Activated gamma-delta T cell treated with Interleukin-2 at 50 U/mL for 16 hours (primary cell): ENCODE results near the gene OSBPL6.
"Not testable (repeated sequence)": the region's sequence is repeated elsewhere in the genome, so short reads cannot be mapped to it uniquely, and the experiment has no call there.

Experiments used
- DNase-seq: peaks from one replicate; pipeline ENCODE4 v3.0.0-alpha.2; 2020

OSBPL6 gene

DNA sequence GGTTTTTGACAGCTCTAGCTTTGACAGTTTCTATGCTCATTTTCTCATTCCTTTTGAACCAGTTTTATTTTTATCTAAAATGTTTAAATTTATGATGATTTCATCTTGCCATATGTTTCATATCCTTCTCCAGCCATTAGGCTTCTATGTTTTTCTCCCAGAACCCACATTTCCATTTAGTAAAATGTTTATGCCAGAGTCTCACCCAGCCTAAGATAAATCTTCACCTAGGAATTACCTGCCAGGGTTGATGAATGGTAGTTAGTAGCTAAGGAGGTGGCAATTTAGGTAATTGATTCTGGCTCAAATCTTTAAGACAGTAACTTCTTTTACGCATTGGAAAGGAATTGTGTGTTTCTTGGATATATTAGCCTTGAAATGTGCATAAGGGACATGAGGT is 173.0 kb downstream of the OSBPL6 start:
- no peak for DNase-seq

DNA sequence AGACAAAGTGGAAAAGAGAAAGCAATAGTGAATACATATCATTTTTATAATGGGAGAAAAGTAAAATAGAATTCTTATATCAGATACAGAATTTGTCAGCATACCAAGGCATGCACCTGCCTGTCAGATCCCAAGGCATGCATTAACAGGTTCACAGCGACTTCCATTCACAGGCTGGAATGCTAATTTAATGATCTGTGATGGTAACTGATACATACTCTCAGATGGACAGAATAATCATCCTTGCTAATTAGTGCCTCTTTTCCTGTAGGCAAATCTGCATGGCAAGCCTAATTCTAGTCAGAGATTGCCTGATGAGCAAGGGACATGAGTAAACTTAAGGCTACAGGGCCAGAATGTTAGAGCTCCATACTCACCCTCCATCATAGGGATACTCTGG is 180.6 kb downstream of the OSBPL6 start:
- DNase-seq, result no peak

DNA sequence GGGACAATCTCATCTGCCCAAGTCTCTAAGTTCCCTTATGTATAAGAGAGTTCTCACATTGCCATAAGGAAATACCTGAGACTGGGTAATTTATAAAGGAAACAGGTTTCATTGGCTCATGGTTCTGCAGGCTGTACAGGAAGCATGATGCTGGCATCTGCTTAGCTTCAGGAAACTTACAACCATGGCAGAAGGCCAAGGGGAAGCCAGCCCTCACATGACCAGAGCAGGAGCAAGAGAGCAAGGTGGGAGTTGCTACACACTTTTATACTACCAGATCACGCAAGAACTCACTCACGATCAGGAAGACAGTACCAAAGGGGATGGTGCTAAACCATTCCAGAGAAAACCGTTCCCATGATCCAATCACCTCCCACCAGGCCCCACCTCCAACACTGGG is 182.7 kb downstream of the OSBPL6 start:
- DNase-seq, result no peak

DNA sequence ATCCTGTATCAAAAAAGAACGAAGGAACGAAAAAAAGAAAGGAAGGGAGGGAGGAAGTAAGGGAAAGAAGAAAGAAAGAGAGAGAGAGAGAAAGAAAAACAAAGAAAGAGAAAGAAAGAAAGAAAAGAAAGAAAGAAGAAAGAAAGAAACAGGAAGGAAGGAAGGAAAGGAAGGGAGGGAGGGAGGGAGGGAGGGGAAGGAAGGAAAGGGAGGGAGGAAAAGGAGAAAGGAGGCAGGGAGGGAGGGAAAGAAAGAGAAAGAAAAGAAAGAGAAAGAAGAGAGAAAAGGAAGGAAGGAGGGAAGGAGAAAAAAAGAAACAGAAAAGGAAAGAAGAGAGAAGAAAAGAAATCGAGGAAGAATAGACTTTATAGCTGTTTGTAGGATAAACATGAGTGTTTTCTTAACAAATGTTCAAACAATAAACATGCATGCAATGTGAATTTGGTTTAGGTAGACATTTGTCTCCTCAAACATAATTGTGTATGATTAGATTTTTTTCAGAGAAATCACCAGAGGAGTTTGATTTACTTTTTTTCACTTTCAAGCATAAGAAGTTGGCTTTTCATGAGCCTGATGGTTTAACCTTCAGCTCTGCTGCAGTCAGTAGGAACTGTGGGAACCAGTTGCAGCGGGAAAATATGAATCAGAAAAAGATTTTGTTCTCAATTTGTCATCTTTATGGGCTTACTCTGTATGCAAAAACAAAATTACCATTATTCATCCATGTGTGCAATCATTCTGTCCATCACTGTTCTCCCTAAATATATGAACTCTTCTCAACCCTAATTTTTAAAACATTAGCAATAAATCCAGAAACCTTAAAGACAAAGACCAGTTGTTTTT is 185.1 kb downstream of the OSBPL6 start:
- no peak for DNase-seq

DNA sequence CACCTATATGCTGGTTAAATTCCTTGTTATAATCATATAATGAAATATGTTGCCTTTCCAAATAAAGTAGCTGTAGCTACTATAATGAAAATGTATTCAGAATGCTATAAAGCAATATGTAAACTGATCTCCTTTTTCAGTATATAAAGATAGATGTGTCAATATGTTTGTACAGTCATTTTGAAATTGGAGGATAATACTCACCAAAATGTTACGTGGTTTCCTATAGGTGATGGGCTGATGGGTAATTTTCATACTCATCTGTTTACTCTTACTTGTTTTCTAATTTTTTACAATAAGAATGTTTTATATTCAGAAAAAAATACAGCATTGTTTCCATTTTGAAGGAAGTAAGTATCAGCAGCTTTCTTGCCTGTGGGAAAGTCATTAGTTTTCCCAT is 186.5 kb downstream of the OSBPL6 start:
- DNase-seq, result no peak

DNA sequence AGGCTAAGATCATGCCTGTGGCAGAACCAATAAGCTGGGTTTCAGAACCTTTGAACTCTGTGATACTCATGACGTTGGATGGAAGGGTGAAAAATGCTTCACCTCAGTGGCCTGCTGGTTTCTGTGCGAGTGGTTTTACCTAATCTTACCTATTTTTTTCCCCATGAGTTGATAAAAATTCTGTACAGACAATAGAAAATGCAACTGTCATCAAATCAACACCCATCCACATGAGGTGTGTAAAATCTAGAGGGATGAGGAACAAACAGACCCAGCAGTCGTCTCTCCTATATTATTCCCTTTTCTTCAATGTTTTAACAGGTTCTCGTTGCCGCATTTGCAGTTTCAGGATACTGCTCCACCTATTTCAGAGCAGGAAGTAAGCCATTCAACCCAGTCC is 189.4 kb downstream of the OSBPL6 start:
- no peak for DNase-seq

DNA sequence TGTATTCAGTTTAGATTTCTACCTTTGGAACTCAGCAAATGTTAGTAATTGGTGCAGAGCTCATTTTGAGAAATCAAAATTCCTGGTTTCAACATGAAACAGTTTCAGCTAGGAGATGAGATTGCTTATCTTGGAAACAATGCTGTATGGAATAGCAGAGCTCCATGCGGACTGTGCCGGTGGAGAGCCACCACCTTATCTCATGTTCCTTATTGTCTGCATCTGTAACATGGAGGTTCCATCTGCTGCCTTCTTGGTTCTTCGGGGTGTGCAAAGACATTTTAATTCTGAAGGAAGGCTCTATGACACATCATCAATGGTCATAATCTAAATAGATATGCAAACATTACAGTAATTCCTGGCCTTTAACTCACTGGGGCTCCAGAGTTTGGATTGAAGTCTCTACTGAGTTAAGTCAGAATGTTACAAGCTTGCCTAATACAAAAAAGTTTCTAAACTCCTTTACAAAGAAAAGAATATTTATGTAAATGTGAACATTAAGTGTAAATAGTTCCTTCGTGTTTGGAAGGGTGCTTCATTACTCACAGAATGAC is 191.4 kb downstream of the OSBPL6 start:
- DNase-seq, result no peak

DNA sequence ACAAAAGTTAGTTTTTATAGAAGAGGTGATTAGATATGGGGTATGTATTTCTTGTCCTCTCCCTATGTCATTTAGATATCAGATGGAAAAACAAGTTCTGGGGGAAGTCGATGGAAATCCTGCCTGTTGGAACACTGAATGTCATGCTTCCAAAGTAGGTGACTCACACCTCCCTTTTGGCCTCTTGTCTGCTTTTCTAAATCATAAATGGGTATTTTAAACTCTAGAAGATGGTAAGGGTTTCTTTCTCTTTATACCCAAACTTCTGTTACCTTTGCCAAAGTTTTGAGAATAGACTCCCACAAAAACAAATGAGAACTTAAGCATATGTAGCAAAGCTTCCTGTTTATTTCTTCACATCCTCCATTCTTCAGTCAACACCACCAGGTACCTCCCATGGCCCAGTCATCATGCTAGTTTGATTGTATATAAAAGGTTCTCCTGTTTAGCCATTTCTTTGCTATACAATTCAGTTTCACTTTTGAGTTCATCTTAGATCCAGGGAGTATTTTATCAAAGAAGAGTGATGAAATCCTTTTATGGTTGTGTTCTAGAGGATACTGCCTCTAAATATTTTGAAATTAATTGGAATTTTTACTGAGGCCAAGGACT is 192.8 kb downstream of the OSBPL6 start:
- no peak for DNase-seq

DNA sequence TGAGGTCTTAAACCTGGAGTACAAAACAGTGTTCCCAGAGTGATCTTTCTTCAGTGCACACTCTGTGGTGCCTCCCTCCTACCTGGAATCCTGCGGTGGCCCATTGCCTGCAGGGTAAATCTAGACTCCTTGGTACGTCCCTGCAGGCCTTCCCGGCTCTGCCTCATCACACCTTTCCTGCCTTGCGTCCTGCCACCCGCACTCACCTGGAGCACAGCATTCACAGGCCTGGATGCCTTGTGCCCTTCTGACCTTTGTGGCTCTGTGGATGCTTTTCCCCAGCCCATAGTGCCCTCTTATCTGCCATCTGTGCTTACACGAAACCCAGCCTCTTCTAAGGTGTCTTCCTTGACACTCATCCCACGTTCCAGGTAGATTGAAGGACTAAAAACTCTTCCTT is 194.0 kb downstream of the OSBPL6 start:
- DNase-seq, result no peak

DNA sequence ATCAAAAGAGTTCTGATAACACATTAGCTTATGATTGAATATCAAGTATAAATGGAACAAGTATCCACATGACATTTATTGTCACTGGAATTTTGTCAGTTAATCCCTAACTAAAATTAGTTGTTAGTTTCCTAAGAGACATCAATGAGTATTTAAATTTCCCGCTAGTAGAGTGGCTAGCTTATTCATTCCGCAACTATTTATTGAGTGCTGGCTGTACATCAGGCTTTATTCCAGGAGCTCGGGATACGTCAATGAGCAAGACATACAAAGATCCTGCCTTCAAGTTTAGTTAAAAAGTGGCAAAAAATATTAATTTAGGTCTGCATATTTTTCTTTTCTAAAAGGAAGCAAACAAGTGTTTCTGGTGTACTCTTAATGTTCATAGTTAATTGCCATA is 197.4 kb downstream of the OSBPL6 start:
- DNase-seq, result no peak

DNA sequence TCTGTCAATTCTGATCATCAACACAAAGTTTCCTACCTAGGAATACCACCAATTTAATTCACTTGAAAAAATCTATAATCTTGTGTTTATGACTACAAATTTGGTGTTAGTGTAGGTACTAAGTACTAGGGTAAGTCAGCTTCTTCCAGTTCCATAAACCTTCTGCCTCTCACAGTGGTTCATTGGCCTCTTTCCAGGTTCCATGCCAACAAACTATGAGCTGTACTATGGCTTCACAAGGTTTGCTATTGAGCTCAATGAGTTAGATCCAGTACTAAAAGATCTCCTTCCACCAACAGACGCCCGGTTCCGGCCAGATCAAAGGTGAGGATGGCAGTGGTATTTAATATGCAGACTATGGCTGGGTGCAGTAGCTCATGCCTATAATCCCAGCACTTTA is 197.9 kb downstream of the OSBPL6 start:
- no peak for DNase-seq

DNA sequence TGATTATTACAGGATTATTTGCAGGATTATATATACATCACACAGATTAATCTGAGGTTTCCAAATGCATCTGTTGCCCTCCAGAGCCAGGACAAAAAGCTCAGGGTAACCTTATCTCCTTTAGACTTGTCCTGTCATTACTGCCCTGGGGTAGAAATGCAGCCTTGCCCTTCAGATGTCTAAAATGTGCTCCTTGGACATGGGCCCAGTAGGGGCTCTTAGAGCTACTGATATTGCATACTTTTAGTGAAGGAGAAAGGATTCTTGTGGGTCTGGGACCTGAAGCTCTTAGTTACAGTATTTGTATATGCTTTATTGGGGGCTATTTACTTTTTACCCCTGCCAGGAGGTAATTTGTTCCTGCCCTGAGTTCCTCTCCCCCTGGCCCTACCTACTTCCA is 200.5 kb downstream of the OSBPL6 start:
- no peak for DNase-seq

DNA sequence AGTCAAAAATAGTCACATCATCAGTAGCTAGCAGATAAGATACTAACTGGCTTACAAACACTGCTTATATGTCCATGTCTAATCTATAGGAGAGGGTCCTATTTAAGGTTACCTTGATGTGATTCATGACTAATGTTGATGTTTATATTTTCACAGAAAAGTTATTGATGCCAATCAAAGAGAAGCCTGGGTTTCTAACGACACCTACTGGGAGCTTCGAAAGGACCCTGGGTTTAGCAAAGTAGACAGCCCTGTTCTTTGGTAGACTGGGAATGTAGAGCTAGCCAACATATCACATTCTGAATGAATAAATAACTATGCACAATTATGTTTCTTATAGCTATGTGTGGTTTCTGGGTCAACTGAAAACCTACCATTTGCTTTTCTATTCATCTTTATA is 201.0 kb downstream of the OSBPL6 start:
- DNase-seq, result no peak

DNA sequence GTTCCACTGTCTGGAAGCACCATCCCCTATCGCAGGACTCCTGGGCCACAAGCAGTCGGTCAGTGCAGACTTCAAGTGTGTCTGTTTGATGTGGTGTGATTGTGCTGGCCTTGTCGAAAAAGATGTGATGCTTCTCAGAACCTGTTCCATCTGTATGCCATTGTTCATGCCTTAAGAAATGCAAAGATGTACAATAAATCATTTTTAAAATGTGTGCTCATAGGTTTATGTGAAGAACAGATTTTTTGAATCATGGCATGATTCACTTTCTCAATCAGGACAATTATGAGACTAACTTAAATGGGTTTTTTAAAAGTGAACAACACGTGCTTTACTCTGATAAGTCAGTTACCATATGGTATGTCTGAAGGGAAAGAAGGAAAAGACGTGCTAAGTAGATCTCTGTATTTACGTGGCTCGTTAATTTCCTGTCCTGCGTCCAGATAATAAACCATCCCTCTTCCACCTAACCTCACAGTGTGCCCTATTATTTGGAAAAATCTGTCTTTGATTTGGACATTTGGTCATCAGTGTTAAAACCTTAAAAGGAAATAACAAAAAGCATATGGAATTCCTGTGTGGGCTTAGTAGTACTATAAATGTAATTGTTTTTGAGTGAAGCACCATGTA is 201.7 kb downstream of the OSBPL6 start:
- DNase-seq, result no peak

DNA sequence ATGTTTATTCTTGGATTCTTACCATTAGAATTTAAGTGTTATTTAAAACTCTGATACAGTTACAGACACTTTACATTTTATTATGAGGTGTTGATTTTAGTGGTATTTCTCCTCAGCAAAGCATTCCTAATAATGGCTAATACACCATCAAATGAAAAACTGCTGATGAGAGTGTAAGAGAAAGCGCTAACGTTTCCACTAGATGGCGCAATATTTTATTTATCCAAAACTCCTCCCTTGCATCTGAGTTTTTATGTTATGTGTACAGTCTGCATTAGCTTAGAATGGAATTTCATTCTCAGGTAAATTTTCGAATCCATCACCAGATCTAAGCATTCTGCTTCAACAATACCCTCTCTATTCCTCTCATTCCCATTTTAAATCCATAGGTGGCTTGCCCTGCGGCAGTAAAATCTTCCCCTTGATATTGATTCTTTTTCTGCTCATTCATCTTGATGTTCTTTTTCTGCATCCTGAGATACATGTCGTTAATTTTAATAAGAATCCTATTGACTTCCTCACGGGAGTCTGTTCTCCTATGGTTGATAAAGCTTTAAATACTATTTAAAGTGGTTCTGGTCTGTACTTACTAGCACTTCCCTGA is 202.8 kb downstream of the OSBPL6 start:
- no peak for DNase-seq

DNA sequence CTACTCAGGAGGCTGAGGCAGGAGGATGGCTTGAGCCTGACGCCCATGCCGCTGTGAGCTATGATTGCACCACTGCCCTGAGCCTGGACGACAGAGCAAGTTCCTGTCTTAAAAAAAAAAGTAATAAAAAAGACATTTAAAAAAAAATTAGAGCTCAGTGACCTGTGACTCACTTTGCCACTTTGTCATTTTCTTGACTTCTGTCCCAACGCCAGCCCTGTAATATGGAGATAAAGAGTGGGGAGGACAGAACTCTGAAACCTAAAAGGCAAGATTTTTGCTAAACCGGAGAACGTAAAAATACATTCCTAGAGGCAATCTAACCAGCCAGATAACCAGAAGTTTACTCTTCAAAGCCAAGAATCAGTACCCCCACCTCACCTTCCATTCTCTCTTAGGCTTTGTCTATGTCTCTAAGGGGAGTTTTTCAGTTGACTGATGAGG is 207.7 kb downstream of the OSBPL6 start:
- no peak for DNase-seq

DNA sequence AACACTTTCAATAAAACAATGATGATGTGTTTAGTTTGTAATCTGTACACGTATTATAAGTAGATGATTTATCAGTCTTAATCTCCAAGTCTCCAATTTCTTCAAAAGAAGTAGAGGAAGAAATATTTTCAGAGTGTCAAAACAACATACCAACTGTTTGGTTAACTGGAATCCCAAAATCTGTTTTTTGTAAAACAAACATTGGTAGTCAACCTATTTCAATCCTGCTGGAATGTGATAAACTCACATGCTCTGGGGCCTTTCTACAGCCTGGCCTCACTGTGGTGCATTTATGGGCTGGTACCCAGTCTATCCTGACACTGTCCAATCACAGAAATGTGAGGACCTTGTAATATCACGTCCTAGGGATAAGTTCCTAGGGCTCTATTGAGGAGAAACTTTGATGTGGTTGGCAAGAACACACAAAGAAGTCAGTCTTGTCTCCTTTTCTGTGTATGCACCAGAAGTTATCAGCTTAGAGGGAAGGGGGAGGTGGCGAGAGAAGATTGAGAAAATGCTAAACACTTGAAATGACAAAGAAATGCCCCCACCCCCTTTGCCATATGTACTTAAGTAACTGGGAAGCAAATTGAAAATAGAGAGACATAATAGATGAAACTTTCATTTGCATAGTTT is 209.5 kb downstream of the OSBPL6 start:
- DNase-seq, result no peak

DNA sequence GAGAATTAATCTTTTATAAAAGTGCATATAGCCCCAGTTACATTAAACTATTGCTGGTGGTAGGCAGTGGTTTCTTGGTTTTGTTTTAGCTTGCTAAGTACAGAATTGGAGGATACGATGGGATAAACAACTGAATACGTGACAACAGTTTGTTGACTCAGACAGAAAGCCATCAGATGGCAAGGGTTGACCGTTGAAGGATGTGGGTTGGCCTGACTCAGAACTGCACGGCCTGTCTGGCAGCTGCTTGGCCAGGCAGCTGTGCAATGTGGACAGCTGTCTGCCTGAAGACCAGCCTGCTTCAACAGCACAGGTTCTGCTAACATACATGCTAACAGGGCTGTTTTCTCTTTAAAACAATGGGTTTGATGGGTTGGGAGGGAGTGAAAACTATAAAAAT is 210.1 kb downstream of the OSBPL6 start:
- DNase-seq, result no peak

DNA sequence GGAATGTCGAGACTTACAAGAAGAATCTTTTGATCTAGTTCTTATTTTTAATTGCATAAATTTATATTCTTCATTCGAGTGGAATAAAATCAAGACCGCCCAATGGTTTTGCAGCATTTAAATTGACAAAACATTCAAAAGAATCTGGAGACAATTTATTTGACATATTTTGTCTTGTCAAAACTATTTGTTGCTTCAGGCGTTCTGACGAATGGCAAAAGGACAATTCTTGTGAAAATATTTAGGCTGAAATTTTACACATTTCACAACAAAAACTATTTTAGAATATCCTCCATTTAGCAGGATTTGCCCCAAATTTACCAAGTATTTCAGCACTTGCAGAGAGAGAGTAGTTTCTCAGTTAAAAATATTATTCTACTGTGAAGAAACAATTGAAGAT is 214.9 kb downstream of the OSBPL6 start:
- DNase-seq, result no peak

DNA sequence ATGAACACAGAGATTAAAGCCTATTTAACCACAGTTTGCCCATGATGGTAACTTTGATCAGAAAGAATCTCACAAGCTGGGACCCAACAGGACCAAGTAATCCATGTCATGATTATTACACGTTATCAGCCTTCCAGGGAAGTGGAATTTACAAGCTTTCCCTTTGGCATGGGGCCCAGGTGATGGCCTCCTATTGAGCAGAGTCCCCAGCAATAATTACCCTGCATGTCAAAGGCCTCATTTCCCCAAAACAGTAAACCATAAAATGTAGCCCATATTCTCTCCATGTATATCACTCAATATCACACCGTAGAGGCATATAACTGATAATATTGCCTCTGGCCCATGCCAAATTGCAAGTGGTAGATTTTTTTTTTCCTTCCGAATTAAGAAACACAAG is 217.7 kb downstream of the OSBPL6 start:
- no peak for DNase-seq

DNA sequence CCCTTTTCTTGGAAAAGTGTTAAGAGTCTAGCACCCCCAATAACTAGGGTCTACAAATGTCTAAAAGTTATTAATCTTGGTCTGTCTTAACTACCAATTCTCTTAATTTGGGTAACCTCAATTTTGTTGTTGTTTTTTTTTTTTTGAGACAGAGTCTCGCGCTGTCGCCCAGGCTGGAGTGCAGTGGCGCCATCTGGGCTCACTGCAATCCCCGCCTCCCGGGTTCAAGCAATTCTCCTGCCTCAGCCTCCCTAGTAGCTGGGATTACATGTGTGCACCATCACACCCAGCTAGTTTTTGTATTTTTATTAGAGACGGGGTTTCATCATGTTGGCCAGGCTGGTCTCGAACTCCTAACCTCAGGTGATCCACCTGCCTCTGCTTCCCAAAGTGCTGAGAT is 218.1 kb downstream of the OSBPL6 start:
- DNase-seq, result not testable (repeated sequence)

DNA sequence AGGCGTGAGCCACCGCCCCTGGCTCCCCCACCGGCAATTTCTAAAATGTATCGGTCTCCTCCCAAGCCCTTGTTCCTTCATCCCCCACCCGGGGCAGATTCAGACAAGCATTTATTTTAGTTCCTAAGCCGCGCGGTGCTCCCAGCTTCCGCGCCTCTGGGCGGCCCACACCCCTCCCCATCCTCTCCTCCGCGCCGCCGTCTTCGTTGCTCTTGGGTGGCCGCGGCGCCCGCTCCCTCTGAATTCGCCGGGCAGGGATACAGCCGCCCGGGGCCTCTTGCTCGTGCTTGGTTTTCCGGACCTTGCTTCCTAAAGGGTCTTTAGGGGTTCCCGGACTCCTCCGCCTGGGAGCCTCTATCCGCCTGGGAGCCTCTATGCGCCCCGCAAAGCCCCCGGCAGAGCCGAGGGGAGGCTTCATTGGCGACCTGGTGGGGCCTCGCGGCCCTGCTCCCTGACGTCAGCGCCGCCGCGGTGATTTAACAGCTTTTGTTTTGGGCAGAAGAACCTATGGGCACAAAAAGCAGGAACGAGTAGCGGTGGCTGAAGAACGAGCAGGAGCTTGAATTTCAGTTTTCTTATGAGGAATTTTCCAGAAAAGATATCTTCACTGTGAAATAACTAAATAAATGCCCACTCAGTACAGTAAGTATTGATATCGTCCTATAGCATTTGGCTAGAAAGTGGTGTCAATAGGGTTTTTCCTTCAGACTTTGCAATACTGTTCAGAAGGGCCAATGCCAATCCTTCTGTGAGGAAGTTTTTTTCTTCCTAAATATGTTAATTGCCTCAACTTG is 219.4 kb downstream of the OSBPL6 start:
- DNase-seq, result peak; percentile 63
